GM21367 (cell line): ENCODE measurements around the gene CNNM1.
A peak's percentile ranks its signal among the peaks of the same experiment; 100 is the strongest.

Experiments used
- ATAC-seq: cut with Tn5 transposase; IDR thresholded peaks from one replicate; pipeline ENCODE4 v1.9.1; 2021; ENCODE audit not compliant: unreplicated experiment

Gene CNNM1

GRCh38 chr10:99412099-99412498 is 82.9 kb downstream of the CNNM1 start:
- ATAC-seq = no peak

GRCh38 chr10:99418910-99419624 is 89.9 kb downstream of the CNNM1 start:
- no peak for ATAC-seq

DNA sequence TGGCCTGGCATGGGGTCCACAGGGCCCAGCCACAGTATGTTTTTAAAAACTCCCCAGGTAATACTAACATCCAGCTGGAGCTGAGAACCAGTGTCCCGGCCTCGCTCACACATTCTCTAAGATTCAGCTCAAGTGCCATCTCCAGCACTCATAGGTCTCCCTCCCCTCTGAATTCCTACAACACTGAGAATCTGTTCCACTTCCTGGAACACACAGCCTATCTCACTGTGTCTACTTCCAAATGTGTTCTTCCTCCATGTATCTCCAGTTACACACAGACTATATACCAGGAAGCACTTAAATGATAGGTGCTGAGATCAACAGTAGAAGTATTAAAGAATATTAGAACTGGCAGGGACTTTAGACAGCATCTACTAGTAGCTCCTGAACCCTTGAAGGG is 90.5 kb downstream of the CNNM1 start:
- ATAC-seq = no peak

GRCh38 chr10:99421233-99421739 is 92.1 kb downstream of the CNNM1 start:
- ATAC-seq = no peak

DNA sequence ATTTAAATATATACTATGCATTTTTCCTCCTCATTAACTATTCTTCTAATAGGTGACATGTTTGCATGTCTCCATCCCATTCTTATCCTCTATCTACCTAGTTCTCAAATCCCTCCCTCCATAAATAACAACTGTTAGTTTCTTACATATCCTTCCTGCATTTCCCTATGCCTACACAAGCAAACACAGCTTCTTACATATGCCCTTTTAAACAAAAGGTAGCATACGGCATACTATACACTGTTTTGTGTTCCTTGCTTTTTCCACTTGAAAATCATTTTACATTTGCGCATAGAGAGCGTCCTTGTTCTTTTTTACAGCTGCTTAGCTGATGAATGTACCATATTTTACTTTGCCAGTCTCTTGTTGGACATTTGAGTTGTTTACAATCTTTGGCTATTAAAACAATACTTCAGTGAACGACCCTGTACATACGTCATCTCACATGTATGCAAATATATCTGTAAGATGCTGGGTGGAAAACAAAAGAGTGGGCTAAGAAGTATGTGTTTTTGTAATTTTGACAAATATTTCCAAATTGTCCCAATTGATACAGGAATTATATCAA is 93.5 kb downstream of the CNNM1 start:
- no peak for ATAC-seq

DNA sequence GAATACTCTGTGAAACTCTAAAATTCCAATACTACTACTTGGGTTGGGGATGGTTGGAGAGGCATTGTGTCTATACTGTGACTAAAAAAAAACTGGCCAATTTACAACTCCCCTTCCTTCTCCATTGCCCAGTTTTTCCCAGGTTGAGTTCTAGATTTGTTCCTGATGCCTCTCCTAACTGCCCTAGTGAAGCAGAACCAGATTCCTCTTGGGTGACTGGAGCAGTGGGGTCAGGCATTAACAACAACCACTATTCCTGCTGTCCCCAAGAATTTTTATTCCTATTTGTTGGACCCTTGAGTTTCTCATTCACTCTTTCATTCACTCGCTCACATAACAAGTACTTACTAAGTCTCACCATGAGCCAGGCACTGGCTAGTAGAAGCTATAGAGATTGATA is 95.5 kb downstream of the CNNM1 start:
- no peak for ATAC-seq

DNA sequence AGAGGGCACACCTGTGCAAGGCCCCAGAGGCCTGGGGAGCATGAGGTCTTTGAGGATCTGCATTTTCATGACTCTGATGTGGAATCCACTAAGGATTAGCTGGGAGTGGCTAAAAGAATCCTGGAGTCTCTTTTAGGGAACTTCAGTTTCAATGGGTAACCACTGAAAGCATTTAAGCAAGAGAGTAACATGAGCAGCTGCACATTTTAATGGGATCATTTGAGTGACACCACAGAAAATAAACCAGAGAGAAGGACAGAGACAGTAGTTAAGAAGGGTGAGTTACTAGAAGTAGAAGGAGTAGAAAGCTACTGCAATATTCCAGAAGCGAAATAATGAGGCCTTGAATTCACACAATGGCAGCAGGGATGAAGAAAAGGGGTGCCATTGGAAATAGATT is 96.0 kb downstream of the CNNM1 start:
- ATAC-seq = no peak

- ATAC-seq = no peak
Observed at GRCh38 chr10:99426689-99427088, 97.5 kb downstream of the CNNM1 start.

DNA sequence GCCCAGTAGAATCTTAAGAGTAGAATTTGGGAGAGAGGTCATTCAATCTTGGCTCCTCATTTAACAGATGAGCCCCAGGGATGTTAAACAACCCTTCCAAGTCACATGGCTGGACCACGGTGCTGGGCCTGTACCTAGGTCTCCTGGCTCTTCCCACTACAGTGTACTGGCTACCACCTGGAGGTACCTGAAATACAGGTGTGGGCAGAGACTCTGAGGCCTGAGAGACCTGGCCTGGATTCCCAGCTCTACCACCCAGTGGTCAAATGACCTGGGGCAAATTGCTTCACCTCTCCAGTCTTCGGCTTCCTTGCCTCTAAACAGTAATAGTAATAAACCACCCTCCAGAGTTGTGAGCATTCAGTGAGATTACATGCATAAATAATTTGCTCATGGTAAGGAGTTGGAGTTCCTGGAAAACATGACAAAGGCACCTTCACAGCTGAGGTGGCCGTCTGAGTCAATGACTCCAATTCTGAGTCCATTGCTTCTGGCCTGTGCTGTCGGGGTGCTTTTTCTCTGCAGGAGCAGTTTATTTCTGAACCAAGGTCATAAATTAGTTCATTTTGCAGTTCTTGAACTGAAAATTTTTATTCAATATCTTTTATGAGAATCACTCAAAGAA is 98.5 kb downstream of the CNNM1 start:
- no peak for ATAC-seq

GRCh38 chr10:99429517-99430095 is 100.5 kb downstream of the CNNM1 start:
- ATAC-seq = no peak

- ATAC-seq = no peak
Observed at GRCh38 chr10:99430116-99430450, 100.9 kb downstream of the CNNM1 start.

GRCh38 chr10:99430451-99431189 is 101.5 kb downstream of the CNNM1 start, which contains the start of gene GOT1:
GOT1 (minus strand) TSS chr10:99430624; CDS start chr10:99430565, 59 bp downstream.
- peak; percentile 97 for ATAC-seq

GRCh38 chr10:99431190-99431760 is 102.1 kb downstream of the CNNM1 start:
- ATAC-seq = no peak

DNA sequence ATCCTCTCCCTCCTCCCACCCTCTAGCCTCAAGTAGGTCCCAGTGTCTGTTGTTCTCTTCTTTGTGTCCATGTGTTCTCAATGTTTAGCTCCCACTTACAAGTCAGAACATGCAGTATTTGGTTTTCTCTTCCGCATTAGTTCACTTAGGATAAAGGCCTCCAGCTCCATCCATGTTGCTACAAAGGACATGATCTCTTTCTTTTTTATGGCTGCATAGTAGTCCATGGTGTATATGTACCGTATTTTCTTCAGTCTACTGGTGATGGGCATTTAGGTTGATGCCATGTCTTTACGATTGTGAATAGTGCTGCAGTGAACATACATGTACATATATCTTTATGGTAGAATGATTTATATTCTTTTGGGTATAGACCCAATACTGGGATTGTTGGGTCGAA is 102.9 kb downstream of the CNNM1 start:
- no peak for ATAC-seq

GRCh38 chr10:99432881-99433280 is 103.7 kb downstream of the CNNM1 start:
- no peak for ATAC-seq

GRCh38 chr10:99433378-99434020 is 104.3 kb downstream of the CNNM1 start:
- ATAC-seq = no peak

DNA sequence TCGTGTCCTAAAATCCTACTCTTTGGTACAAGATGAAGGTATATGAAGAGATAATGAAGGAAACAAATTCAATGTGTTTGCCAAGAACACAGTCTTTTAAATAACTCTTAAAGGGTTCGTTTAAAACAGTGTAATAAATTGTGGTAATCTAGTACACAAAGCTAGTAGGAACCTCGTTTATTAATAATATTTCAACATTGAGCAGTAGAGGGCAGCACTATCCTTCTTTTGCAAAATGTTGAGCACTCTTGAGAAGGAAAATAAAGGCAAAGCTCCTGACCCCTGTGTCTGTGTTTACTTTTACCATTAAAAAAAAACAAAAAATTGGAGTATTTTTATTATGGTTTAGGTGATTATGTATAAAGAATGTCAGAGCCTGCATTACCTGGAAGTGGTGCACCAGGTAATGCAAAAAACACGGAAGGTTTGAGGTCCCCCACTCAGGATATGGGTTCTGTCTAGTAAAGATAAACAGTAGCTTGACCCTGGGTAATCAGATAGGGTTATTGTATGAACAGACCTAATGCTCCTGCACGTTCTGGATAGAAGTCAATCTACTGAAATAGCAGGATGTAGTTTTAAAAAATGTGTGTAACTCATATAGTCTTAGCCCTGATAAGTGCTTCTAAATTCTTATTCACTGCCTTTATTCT is 107.0 kb downstream of the CNNM1 start:
- ATAC-seq = peak; percentile 51

DNA sequence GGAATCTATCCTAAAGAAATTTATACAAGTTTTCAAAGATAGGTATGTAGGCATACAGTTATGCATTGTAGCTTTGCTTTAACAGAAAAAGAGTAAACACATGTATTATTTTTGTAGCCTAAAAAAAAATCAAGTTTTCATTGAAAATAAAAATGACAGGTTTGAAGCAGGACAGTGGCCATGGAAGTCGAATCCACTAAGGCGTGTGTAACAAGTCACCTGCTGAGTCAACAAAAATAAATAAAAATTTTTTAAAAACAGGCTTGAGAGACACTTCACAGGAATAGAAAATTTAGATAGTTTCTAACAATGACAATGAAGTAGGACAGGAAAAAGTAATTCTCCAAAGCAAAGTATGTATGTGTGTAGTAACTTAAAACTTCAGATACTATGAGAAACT is 109.7 kb downstream of the CNNM1 start:
- ATAC-seq = no peak

DNA sequence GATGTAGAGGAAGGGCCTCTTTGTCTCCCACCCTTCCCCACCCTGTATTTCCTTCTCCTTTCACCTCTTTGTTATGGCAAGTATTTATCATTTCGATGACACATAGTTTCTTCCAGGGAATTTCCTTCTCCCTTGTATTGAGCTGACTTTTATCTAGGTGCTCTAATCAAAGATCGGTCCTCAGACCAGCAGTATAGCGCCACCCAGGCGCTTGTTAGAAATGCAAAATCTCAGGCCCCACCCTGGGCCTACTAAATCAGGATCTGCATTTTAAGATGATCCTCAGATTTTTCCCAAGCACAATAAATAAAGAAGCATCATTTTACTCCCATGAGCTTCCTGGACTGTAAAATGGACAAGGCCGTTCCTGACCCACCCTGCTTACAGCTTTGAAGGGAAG is 113.2 kb downstream of the CNNM1 start:
- ATAC-seq = no peak

DNA sequence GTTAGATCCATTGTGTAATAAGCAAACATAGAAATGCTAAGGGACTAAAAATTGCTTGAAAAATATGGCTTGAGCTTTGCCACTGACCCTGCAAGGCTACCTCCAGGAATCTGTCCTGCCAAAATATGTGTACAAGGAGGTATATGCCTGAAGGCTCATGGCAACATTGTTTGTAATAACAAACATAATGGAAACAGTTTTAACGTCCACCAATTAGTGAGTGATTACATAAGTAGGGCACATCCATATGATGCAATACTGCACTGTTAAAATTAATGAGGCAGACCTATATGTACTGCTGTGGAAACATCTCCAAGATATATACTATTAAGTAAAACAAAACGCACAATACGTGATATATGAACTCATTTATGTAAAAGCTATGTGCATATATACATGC is 114.3 kb downstream of the CNNM1 start:
- ATAC-seq = no peak
